ENCODE data around the gene ST8SIA3.

ST8SIA3 gene

GRCh38 chr18:57352271-57352701 lies at the start of gene ST8SIA3:
Gene ST8SIA3, plus strand, starts transcription at chr18:57352557. Its CDS starts 290 bp downstream, at chr18:57352847.
- no peak for DNase-seq (ENCODE audit: low read depth)

GRCh38 chr18:57311472-57311871 lies 40.9 kb upstream of the ST8SIA3 start:
- no peak for DNase-seq (ENCODE audit: low read depth)

- DNase-seq (ENCODE audit: low read depth): no peak
Observed at GRCh38 chr18:57312346-57313144, 39.8 kb upstream of the ST8SIA3 start.

- DNase-seq (ENCODE audit: low read depth): no peak
Observed at GRCh38 chr18:57320603-57321002, 31.8 kb upstream of the ST8SIA3 start.

GRCh38 chr18:57325491-57326166 lies 26.7 kb upstream of the ST8SIA3 start:
- no peak for DNase-seq (ENCODE audit: low read depth)

GRCh38 chr18:57326718-57327323 lies 25.5 kb upstream of the ST8SIA3 start:
- no peak for DNase-seq (ENCODE audit: low read depth)

GRCh38 chr18:57328665-57329064 lies 23.7 kb upstream of the ST8SIA3 start:
- DNase-seq (ENCODE audit: low read depth): no peak

- no peak for DNase-seq (ENCODE audit: low read depth)
Observed at GRCh38 chr18:57329856-57330255, 22.5 kb upstream of the ST8SIA3 start.

- no peak for DNase-seq (ENCODE audit: low read depth)
Observed at GRCh38 chr18:57331718-57332117, 20.6 kb upstream of the ST8SIA3 start.

GRCh38 chr18:57333940-57334339 lies 18.4 kb upstream of the ST8SIA3 start:
- DNase-seq (ENCODE audit: low read depth): no peak

- no peak for DNase-seq (ENCODE audit: low read depth)
Observed at GRCh38 chr18:57334383-57334782, 18.0 kb upstream of the ST8SIA3 start.

- DNase-seq (ENCODE audit: low read depth): no peak
Observed at GRCh38 chr18:57336343-57336742, 16.0 kb upstream of the ST8SIA3 start.

- no peak for DNase-seq (ENCODE audit: low read depth)
Observed at GRCh38 chr18:57337890-57338289, 14.5 kb upstream of the ST8SIA3 start.

GRCh38 chr18:57343833-57344232 lies 8.5 kb upstream of the ST8SIA3 start:
- DNase-seq (ENCODE audit: low read depth): no peak

GRCh38 chr18:57346876-57347275 lies 5.5 kb upstream of the ST8SIA3 start:
- no peak for DNase-seq (ENCODE audit: low read depth)

GRCh38 chr18:57347784-57348183 lies 4.6 kb upstream of the ST8SIA3 start:
- DNase-seq (ENCODE audit: low read depth): no peak

- DNase-seq (ENCODE audit: low read depth): no peak
Observed at GRCh38 chr18:57352761-57353136, 392 bp downstream of the ST8SIA3 start.

GRCh38 chr18:57353137-57353939 lies 981 bp downstream of the ST8SIA3 start:
- no peak for DNase-seq (ENCODE audit: low read depth)

GRCh38 chr18:57353940-57354461 lies 1.6 kb downstream of the ST8SIA3 start:
- no peak for DNase-seq (ENCODE audit: low read depth)

GRCh38 chr18:57359433-57359832 lies 7.1 kb downstream of the ST8SIA3 start:
- DNase-seq (ENCODE audit: low read depth): no peak

GRCh38 chr18:57362714-57363113 lies 10.4 kb downstream of the ST8SIA3 start:
- no peak for DNase-seq (ENCODE audit: low read depth)

- no peak for DNase-seq (ENCODE audit: low read depth)
Observed at GRCh38 chr18:57364460-57364859, 12.1 kb downstream of the ST8SIA3 start.

All from HS-5 (cell line).